ENCODE measurements around the gene SLC7A5.

GRCh38 chr16:87792205-87792565 is 77.1 kb downstream of the SLC7A5 start:
- no peak for TF ChIP-seq CTCF (IDR thresholded peaks at IDR 0.05; ENCODE audit: low read length)
- no peak for TF ChIP-seq EZH2phosphoT487 (IDR thresholded peaks at IDR 0.05; ENCODE audit: low read length)

Data from MM.1S (cell line).